SU-DHL-6 (cell line): ENCODE data around the gene TMEM87B.

Source experiments
- H2AFZ ChIP-seq: fragments of 200-600 bp; sonication (generic); 2 replicates; pipeline ENCODE4 v1.6.1; 2014; ENCODE audit warnings: low read depth, mild to moderate bottlenecking, moderate library complexity, mixed read lengths, antibody characterized with exemption, low read length; ENCODE audit not compliant: severe bottlenecking
- H3F3A ChIP-seq: fragments of 200-600 bp; shearing (Covaris generic); 2 replicates; pipeline ENCODE4 v1.6.0; 2016; ENCODE audit warnings: antibody characterized with exemption, mild to moderate bottlenecking; ENCODE audit not compliant: insufficient read depth
- H3K27ac ChIP-seq: fragments of 200-600 bp; sonication (generic); 2 replicates; pipeline ENCODE4 v1.5.1; 2016; ENCODE audit warnings: low read depth, mild to moderate bottlenecking, low read length, moderate library complexity, mixed read lengths
- H3K27me3 ChIP-seq: fragments of 200-600 bp; sonication (generic), shearing (Covaris generic); 2 replicates; pipeline ENCODE4 v1.6.0; 2014; ENCODE audit warnings: mild to moderate bottlenecking, low read length
- H3K36me3 ChIP-seq: fragments of 200-600 bp; sonication (generic); 2 replicates; pipeline ENCODE4 v1.6.1; 2014; ENCODE audit warnings: mild to moderate bottlenecking, low read length, mixed read lengths
- H3K4me2 ChIP-seq: fragments of 300-600, 200-600 bp; shearing (Covaris generic), sonication (generic); 2 replicates; pipeline ENCODE4 v1.6.0; 2014; ENCODE audit warnings: low read length, low read depth, mild to moderate bottlenecking; ENCODE audit not compliant: poor library complexity, severe bottlenecking
- H3K4me3 ChIP-seq: fragments of 200-600 bp; sonication (generic); 2 replicates; pipeline ENCODE4 v1.5.1; 2014; ENCODE audit warnings: antibody characterized with exemption, low read length, mild to moderate bottlenecking, mixed read lengths; ENCODE audit not compliant: insufficient read depth, poor library complexity, severe bottlenecking
- H3K79me2 ChIP-seq: fragments of 200-600 bp; sonication (generic); 2 replicates; pipeline ENCODE4 v1.6.1; 2014; ENCODE audit warnings: mild to moderate bottlenecking, low read length, moderate library complexity; ENCODE audit not compliant: insufficient read depth
- H3K9ac ChIP-seq: fragments of 200-600 bp; sonication (generic); 2 replicates; pipeline ENCODE4 v1.7.0; 2014; ENCODE audit warnings: mild to moderate bottlenecking, low read length
- H3K9me2 ChIP-seq: fragments of 200-600 bp; sonication (generic); replicated peaks from 2 replicates; pipeline ENCODE4 v1.6.1; 2014; ENCODE audit warnings: low read length; ENCODE audit not compliant: insufficient read depth
- H3K9me3 ChIP-seq: fragments of 200-600 bp; sonication (generic); 2 replicates; pipeline ENCODE4 v1.6.1; 2014; ENCODE audit warnings: low read length, mixed read lengths; ENCODE audit not compliant: insufficient read depth
- H4K20me1 ChIP-seq: fragments of 200-600 bp; sonication (generic); 2 replicates; pipeline ENCODE4 v1.6.1; 2014; ENCODE audit warnings: low read depth, mild to moderate bottlenecking, antibody characterized with exemption, low read length, moderate library complexity, mixed read lengths
- EZH2phosphoT487 ChIP-seq: fragments of 200-600 bp; sonication (generic), shearing (Covaris generic); conservative IDR thresholded peaks from 2 replicates; pipeline ENCODE4 v1.6.1; 2018; ENCODE audit warnings: mild to moderate bottlenecking, antibody characterized with exemption, low read length, moderate library complexity, mixed read lengths
- TF ChIP-seq, protein P1 (sequence below): fragments of 200-600 bp; sonication (generic); IDR thresholded peaks from one replicate; pipeline ENCODE4 v1.5.1; 2017; ENCODE audit warnings: antibody characterized with exemption, mild to moderate bottlenecking, low read length, moderate library complexity; ENCODE audit not compliant: insufficient read depth, poor library complexity, severe bottlenecking

TMEM87B gene

DNA sequence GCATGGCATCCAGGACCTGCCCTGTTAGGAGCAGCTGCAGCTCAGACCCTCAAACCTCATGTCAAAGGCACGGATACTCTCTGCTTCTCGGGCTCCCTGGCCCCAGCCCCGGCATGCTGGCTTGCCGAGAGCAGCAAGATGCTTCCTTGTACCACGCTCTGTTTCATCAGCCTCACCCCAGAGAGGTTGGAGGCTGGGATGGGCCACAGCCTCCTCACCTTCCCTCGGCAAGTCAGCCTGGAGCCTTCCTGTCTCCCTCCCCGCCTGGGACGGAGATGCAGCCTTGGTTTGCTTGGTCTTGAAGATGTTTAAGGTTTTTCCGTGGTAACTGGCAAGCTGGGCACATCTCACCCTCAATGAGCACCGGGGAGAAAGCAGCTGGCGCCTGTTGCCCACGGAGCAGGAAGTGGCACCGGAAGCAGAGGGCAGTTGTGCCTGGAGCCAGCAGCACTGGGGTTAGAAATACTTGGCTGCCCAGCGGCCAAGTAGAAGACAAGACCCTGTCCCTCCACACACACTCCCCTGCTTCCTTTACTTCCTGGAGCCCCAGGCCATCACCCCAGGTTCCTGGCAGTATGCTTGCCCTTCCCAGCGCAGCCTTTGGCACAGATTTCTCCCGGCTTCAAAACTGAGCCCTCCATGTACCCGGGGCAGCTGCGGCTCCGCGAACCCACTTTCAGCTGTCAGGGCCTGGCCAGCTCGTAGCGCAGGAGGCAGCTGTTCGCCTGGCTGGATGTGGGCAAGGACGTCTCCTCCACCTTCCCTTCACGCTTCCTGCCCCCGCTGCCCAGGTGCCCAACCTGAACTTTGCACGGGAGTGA, 100.5 kb downstream of the TMEM87B start:
- Histone ChIP-seq H3K9me3 (no peaks in the 10 kb centered on the region), H3K9ac (0 out of 2 replicates have a peak overlapping the region, but pooled peaks have one; percentile 0), H3K27ac (no peak overlapping the region), H3K79me2 (no peaks in the 10 kb centered on the region), H3K9me2 (no peaks in the 10 kb centered on the region), H2AFZ (peak overlapping the region; percentile 29), H3K27me3 (no peaks in the 10 kb centered on the region), H3F3A (peaks cover 5% of the 10 kb centered on the region), H3K36me3 (no peaks in the 10 kb centered on the region), H3K4me2 (peak overlapping the region; percentile 10), H4K20me1 (no peaks in the 10 kb centered on the region), H3K4me3 (no peak overlapping the region)
- TF ChIP-seq EZH2phosphoT487: no peak
- TF ChIP-seq, protein P1, sequence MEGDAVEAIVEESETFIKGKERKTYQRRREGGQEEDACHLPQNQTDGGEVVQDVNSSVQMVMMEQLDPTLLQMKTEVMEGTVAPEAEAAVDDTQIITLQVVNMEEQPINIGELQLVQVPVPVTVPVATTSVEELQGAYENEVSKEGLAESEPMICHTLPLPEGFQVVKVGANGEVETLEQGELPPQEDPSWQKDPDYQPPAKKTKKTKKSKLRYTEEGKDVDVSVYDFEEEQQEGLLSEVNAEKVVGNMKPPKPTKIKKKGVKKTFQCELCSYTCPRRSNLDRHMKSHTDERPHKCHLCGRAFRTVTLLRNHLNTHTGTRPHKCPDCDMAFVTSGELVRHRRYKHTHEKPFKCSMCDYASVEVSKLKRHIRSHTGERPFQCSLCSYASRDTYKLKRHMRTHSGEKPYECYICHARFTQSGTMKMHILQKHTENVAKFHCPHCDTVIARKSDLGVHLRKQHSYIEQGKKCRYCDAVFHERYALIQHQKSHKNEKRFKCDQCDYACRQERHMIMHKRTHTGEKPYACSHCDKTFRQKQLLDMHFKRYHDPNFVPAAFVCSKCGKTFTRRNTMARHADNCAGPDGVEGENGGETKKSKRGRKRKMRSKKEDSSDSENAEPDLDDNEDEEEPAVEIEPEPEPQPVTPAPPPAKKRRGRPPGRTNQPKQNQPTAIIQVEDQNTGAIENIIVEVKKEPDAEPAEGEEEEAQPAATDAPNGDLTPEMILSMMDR: no peak

DNA sequence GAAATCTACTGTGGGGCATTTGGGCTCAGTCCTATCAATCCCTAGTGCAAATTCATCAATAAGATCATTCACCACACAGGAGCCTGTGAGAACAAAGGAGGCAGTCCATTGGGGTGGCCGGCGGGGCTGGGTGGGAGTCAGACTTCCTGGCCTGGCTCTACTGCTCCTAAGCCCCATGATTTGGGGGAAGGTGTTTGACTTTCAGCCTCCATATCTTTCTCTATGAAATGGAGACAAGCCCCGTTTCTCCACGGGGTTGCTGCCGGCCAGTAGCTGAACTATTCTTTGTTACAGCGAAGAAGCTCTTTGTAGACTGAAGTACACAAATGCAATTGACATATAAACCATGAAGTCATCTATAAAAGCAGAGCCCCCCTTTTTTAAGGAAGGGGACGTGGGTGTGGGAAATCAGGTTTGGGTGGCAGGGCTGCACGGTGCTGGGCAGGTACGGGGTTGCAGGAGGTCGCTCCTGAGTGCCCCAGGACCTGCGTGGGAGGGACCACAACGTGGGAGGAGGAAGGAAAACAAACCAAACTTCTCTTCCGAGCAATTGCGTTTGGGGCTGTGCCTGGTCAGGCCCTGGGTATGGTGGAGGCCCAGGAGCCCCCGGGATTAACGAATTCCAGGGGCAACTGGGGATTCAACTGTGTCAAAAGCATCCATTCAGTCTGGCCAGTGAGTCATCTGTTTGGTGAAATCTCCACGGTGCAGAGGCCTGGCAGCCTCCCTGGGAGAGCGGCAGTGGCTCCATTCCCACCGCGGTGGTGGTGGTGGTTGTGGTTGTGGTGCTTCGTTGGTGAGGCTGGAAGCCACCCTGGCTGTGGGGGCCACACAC, 101.3 kb downstream of the TMEM87B start:
- Histone ChIP-seq H3F3A (peaks cover 5% of the 10 kb centered on the region), H3K27ac (no peak overlapping the region), H4K20me1 (no peaks in the 10 kb centered on the region), H3K4me2 (no peak overlapping the region), H3K79me2 (no peaks in the 10 kb centered on the region), H3K9me3 (no peaks in the 10 kb centered on the region), H3K4me3 (no peak overlapping the region), H3K36me3 (no peaks in the 10 kb centered on the region), H3K9me2 (no peaks in the 10 kb centered on the region), H2AFZ (peak overlapping the region; percentile 29), H3K27me3 (no peaks in the 10 kb centered on the region), H3K9ac (no peak overlapping the region)
- TF ChIP-seq, protein P1: no peak
- TF ChIP-seq EZH2phosphoT487: no peak

DNA sequence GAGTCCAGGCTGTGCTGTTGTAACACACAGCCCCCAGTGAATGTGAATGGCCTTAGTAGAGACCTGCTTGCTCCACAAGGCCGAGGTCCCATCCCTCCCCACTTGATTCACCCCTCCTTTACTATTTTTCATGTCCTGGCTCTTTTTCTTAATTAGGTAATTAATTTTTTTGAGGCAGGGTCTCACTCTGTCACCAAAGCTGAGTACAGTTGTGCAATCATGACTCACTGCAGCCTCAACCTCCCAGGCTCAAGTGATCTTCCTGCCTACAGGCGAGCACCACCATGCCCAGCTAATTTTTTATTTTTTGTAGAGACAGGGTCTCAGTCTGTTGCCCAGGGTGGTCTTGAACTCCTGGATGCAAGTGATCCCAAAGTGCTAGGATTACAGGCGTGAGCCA, 102.4 kb downstream of the TMEM87B start:
- no peak overlapping the region for H3K9ac ChIP-seq
- no peak overlapping the region for H3K4me2 ChIP-seq
- peaks cover 5% of the 10 kb centered on the region for H3F3A ChIP-seq
- no peaks in the 10 kb centered on the region for H3K79me2 ChIP-seq
- no peak overlapping the region for H3K27ac ChIP-seq
- H3K9me2 ChIP-seq: no peaks in the 10 kb centered on the region
- TF ChIP-seq EZH2phosphoT487: no peak
- TF ChIP-seq, protein P1: no peak
- H3K9me3 ChIP-seq: no peaks in the 10 kb centered on the region
- no peaks in the 10 kb centered on the region for H3K36me3 ChIP-seq
- no peak overlapping the region for H2AFZ ChIP-seq
- no peaks in the 10 kb centered on the region for H3K27me3 ChIP-seq
- H4K20me1 ChIP-seq: no peaks in the 10 kb centered on the region
- H3K4me3 ChIP-seq: no peak overlapping the region
